NCI-H146 (cell line): ENCODE data around the gene FDX2.
"Not testable (repeated sequence)": the region's sequence is repeated elsewhere in the genome, so short reads cannot be mapped to it uniquely, and the experiment has no call there.

Experiments
- DNase-seq: peaks from one replicate; lab custom pipeline; 2025; lab: John Stamatoyannopoulos, UW

The FDX2 gene

DNA sequence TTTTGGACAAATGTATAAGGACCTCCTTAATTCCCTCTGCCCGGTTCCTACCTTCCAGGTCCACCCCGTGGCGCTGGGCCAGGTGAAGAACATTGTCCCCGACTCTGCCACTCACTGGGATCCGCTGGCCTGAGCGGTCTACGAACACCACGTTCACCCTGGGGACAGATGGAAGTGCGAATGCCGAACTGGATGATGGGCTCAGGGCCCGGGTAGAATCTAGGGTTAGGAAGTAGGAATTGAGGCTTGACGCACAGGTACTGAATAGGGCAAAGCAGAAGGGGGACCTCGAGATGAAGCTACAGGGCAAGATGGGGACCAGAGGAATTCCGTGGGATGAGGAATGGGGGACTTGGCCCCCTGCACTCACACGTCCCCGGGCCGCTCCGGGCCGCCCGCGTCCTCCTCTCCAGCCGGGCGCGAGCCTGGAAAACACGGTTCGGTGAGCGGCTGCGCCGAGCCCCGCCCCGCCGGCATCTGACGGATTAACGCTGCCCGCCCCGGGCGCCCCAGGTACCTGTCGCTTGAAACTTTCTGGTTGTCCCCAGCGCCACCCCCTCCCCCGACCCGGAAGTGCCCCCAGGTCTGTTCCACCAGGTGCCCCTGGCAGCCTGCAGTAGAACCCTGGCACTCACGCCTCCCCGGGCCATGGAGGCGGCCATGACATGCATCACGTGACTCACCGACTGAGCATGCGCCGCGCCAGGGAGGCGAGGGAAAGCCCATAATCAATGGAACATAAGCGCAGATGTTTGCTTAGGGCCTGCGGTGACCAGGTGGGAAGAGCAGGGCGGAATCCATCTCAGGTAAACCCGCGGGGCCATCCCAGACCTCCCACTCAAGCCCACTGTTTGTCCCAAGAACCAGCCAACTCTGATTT lies at the start of gene FDX2:
Gene FDX2 (minus strand): TSS at position 681 of the 880 bp plus-strand sequence. CDS start 19 bp downstream, at position 662.
- DNase-seq, result peak; percentile 98

DNA sequence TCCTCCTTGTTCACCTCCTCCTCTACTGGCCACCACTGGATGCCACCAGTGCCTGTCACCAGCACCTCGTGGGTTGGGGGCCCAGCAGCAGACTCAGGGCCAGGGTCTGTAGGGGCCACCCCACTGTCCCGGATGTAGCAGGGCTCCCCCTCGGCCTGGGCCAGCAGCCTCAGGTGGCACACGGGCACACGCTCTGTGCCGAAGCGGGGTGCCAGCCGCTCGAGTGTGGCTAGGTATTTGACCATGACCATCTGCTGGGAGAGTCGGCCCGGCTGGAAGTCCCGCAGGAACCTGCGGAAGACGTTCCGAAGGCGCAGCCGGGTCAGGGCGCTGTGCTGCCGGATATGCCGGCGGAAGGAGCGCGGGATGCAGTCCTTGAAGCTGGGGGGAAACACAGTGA lies 49.7 kb upstream of the FDX2 start:
- no peak for DNase-seq

DNA sequence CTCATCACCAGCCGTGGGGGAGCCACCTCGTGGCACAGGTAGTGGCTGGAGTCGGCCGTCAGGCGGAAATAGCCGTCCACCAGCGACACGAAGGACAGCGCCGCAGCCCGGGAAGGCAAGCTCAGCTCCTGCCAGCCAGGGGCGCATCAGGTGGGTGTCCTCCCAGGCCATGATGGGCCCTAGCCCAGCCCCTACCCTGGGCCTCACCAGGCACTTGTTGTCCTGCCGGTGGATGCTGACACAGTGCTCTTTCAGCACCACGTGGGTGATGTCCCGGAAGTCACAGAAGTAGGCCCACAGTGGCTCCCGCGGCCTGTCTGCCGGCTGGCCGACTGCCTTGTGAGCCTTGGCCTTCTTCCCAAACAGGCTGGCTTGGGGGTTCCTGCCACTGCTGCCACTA lies 48.8 kb upstream of the FDX2 start:
- no peak for DNase-seq

DNA sequence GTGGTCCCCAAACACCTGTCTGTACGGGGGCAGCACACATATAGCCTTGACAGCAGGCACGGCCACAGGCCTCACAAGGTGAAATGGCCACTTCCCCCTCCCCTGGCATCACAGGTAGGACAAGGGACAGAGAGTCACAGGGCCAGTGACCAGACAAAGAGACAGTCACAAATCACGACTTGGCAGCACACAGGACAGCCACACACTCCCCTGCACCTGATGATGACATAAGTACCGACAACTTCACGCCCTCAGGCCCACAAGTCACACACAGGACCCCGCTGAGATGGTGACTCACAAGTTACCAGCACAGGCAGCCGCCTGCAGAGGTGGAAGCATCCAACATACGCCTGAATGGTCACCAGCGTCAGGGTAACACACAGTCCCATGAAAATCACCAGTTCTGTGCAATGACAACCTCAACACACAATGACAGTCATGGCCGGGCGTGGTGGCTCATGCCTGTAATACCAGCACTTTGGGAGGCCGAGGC lies 48.0 kb upstream of the FDX2 start:
- DNase-seq, result no peak

DNA sequence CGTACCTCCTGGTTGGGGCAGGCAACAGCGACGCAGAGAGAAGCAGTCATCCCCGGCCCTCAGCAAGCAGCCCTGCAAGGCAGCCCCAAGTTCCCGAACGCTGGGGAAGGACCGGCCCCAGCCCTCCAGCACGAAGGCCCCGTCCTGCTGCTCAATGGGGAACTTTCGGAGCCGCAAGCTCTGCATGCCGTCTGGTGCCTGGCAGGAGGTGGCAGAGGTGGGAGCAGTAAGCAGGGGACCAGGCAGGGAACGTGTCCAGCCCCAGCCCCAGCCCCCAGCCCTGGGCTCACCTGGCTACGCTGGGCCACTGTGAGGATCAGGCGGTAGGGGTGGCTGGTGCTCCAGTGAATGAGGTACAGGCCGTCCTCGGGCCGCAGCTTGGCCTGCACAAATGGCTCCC lies 46.4 kb upstream of the FDX2 start:
- no peak for DNase-seq

DNA sequence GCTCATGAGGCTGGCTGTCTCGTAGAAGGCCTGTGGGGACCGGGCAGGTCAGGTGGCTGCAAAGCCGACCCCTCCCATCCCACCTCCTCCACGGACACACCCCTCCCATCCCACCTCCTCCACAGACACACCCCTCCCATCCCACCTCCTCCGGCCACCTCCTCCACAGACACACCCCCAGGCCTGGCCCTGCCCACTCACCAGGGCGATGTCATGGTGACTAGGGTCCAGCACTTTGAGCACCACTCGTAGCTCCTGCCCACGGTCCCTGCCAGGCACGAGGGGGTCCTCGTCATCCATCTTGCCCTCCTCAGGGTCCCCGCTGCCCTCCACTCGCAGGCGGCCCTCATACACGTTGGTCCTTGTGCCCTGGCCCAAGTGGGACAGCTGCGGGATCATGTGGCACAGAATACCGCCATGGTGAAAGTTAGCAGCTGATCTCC lies 45.8 kb upstream of the FDX2 start:
- no peak for DNase-seq

DNA sequence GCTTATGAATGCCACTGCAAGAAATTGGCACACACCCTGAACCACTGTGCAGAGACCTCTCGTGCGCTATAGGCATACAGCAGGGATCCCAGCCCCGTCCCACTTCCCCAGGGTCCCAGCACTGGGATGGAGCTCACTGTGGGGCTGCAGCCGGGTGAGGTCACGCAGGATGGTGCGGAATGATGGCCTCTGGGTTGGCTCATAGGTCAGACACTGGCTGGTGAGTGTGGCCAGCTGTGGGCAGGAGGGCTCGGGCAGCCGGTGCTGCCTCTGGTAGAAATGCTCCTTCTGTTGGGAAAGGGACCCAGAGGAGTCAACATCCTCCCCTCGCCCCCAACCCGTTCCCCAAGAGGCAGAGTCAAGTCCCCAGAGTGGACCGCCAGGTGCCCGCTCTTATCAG lies 40.6 kb upstream of the FDX2 start:
- DNase-seq, result no peak

DNA sequence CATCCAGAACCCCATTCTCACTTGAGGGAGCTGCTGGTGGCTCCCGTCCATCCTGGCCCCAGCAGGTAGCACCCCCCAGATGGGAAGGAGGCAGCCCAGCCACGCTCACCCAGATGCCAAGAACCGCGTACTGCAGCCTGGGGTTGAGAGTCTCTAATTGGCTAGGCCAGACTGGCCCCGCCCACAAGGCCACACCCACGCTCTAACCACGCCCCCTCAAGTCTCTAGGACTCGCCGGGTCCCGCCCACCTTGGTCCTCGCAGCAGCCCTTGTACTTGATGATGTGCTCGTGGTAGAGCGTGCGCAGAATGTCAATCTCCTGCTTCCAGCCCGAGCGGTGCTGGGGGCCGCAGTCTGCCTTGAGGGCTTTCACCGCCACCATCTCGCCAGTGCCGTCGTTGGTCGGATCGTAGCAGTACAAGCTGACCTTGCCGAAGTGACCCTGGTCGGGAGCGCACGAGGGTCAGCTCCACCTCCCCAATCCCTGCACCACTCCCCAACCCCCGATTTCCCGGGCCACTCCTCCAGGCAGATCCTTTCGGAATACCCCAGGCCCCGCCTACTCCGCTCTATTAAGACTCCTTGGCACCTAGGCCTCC lies 38.1 kb upstream of the FDX2 start:
- no peak for DNase-seq

DNA sequence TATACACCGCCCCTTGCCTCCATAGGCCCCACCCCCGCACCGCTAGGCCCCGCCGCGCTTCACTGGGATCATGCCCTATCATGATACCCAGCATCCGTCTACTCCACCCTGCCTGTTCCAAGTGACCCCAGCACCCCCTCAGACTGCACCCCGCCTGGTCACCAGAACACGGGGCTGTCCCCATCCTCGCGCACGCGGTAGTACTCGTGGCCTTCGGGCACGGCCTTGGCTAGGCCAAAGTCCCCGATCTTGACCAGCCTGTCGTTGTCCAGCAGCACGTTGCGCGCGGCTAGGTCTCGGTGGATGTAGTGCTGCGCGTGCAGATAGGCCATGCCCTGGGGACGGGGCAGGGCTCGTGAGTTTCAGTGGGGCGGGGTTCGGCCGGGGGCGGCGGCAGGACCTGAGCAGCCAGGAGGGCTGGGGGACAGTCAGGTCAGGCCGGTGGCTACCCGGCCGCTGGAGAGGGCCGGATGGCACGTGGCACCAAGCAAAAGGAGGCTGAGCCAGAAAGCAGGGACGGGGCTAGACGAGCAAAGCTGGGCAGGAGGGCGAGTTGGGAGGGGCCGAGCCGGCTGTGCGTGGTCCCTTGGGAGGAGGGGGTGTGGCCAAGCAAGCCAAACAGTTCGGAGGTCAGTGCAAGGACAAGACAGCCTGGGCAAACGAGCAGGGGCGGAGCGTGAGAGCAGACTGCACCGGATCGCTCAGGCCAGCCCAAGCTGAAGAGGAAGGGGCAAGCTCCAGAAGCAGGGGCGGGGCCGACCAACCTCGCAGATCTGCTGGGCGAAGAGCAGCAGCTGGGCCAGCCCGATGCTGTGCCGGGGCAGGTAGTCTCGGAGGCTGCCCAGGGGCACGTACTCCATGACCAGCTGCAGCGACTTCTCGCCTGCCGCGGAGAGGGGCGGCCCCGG lies 37.2 kb upstream of the FDX2 start:
- DNase-seq, result no peak

DNA sequence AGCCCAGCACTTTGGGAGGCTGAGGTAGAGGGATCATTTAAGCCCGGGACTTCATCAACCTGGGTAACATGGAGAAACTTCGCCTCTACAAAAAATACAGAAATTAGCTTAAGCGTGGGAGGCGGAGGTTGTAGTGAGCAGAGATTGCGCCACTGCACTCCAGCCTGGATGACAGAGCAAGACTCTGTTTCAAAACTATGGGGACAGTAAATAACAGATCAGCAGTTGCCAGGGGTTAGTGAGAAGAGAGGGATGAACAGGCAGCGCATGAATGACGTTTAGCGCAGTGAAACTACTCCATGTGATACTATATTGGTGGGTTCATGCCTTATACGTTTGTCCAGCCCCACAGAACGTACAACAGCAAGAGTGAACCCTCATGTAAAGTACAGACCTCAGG lies 30.7 kb upstream of the FDX2 start:
- no peak for DNase-seq

DNA sequence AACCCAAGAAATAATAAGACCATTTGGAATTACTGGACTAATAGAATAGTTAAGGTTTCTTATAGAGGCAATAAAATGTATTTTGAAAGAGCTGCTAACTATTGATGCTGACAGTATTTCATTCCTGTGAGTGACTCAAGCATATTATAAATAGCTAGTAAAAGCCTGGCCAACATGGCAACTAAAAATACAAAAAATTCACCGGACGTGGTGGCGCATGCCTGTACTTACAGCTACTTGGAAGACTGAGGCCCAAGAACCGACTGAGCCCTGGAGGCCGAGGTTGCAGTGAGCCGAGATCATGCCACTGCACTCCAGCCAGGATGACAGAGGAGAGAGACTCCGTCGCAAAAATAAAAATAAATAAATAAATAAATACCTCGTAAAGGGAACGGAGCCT lies 29.0 kb upstream of the FDX2 start:
- DNase-seq, result no peak

DNA sequence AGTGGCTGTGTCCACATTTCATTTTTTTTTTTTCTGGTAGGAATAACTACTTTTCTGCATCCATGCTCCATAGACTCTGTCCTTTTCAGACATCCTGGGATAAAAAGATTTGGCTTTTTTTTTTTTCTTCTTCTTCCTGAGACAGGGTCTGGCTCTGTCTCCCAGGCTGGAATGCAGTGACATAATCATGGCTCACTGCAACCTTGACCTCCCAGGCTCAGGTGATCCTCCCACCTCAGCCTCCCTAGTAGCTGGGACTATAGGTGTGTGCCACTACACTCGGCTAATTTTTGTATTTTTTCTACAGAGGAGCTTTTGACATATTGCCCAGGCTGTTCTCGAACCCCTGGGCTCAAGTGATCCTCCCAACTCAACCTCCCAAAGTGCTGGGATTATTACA lies 27.7 kb upstream of the FDX2 start:
- no peak for DNase-seq

DNA sequence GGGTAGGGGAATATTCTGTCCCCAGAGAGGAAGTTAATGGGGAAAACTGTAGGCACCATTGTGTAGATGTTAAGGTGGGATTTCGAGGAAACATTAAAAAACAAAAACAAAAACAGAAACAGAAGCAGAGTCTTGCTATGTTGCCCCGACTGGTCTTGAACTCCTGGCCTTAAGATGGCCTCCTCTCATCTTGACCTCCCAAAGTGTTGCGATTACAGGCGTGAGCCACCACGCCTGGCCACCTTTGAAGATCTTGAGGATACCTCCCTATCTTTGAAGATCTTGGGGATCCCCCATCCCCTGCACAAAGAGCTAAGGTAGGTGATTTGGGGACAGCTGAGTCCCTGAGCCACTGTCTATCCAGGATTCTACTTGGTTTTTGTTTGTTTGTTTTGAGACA lies 24.2 kb upstream of the FDX2 start:
- DNase-seq, result no peak

DNA sequence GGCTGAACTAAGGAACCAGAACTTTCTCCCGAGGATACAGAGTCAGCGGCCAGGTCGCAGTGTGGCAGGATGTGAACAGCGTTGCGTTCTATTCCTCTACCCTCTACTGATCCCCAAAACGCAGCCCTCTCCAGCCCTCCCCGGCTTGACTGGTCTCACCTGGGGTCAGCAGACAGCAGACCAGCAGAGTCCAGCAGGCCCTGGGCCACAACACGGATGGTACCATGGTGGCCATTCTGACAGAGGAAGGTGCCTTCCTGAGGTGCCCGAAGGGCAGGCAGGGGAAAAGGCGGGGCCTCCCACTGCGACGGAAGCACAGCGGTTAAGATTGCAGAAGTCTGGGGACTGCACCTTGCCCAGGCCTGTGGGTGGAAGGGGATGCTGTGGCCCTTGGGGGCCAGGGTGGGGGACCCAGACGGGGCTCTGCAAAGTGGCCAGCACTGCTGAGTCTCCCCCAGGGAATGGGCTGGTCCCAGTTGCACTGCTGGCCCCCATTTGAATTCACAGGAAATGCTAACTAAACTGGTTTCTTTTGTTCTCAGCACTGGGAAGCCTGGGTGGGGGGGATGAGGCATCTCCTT lies 23.7 kb upstream of the FDX2 start, which contains the start of gene ICAM3:
Gene ICAM3 (minus strand): TSS at position 245 of the 581 bp plus-strand sequence. CDS start 10 bp downstream, at position 235.
- no peak for DNase-seq

DNA sequence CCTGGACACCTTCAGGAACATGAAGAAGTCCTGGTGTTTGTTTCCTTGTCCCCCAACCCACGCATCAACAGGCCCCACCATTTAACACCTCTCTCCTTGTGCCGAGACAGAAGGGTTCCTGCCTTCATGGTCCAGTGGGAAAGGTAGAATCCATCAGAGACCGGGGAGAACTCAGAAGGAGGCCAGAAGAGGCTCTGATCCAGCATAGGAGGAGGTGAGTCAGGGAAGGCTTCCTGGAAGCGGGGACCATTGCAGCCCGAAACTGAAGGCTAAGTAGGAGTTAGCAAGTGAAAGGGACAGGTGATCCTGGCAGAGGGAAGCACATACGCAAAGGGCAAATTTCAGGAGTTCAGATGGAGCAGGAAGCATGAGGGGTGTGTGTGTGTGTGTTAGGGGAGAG lies 23.1 kb upstream of the FDX2 start:
- DNase-seq, result no peak

DNA sequence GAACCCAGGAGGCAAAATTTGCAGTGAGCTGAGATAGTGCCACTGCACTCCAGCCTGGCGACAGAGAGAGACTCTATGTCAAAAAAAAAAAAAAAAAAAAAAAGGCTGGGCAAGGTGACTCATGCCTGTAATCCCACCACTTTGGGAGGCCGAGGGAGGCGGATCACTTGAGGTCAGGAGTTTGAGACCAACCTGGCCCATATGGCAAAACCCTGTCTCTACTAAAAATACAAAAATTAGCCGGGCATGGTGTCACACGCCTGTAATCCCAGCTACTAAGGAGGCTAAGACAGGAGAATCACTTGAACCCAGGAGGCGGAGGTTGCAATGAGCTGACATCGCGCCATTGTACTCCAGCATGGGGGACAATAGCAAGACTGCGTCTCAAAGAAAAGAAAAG lies 20.9 kb upstream of the FDX2 start:
- not testable (repeated sequence) for DNase-seq

DNA sequence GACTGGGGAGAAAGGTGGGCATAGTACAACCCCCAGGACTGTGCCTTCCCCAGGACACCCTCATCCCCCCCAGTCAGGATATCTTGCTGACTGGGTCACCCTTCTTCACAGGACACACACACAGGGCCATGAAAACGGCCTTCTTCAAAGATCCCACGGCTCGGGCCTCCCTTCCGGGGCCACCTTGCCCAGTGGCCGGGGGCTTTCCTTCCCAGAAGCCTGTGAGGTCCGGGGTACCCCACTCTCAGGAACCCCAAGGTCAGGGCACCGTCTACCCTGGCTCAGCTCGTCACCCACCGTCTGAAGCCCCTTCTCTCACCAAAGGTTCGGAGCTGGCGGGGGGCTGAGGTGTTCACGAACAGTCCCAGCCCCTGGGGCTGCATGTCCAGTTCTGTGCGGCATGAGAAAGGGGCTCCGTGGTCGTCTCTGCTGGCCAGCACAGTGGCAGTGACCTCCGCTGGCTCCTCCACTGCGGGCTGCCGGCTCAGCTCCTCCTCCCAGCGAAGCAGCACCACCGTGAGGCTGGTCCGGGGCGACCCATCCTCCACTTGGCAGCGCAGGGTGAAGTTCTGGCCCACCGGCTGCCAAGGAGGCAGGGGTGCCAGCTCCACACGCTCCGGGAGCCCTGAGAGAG lies 19.7 kb upstream of the FDX2 start:
- DNase-seq, result no peak

DNA sequence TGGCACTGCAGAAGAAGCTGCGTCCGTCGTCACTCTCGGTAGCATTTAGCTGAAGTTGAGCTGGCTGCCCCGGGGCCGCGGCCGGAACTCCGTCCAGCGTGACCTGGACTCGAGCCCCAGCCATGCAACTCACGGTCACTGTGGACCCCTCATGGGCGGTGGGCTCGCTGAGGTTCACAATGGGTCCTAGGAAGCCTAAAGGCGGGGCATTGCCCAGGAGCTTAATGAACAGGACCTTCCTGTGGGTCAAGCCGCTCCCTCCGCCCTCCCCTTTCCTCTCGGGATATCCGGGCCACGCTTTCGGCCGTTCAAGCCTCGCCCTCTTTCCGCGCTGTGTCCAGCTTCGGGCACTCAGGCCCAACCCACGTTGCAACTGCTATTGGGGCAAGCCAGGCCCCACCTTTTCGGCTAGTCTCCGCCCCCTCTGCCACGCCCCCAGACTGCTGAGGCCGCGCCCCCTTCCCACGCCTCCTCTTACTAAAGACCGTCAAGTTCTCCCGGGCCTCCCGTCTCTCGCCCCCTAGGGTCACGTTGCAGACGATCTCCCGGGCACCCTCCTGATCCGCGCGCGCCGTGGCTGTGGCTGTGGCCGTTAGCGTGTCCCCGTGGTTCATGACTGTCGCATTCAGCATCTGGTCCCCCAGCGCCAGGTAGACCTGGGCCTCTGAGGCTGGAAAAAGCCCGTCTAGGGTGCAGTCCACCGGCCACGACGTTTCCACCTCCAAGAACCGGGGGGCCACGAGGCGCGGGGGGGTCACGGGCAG lies 19.0 kb upstream of the FDX2 start:
- peak; percentile 88 for DNase-seq

DNA sequence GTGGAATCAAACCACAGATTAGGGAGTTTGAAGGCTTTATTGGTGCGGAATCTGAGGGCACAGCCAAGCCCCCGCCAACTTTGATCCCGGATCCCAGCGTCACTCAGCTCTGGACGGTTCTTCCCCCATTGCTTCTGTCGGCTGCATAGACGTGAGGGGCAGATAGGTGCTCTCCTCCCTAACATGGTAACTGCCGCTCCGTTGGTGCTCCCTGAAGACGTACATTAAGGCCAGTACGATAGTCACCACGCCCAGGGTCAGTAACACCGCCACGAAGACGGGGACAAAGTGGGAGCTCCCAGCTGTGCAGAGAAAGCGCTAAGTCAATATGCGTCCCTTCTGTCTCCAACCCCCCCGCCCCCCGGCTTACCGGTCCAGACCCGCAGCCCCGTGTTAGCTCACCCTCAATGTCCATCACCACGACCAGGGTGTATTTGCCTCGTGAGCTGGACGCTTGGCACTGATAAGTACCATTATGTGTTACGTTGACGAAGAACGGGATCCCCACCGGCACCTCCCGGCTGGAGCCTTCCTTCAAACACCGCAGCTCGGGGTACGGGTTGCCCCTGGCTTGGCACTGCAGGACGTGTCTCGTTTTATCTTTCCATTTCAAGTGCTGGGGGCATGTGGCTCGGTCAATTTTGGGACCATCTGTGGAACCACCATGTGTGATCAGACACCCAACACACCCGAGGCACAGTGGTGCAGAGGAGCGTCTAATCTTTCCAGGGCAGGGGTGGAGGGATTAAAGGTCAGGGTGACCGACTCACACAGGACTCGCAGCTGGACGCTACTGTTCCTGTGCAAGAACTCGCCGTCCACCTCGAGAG lies 18.2 kb upstream of the FDX2 start:
- DNase-seq, result peak; percentile 61
